Right ventricle myocardium superior (tissue), 1 donor: ENCODE measurements around the gene ADAM12. TPM values are rescaled to one million over a fixed set of nuclear protein-coding genes. Genes with fewer than 3 reads are reported as not detected.
"Not testable (repeated sequence)": the region's sequence is repeated elsewhere in the genome, so short reads cannot be mapped to it uniquely, and the experiment has no call there.

ENCODE experiments used
- ATAC-seq: fragments of 200-7000 bp; cut with Tn5 transposase; one replicate; pipeline ENCODE4 v1.9.1; 2020; ENCODE audit warnings: mild to moderate bottlenecking; ENCODE audit not compliant: poor library complexity
- DNase-seq: peaks from one replicate; pipeline ENCODE4 v3.0.0-alpha.2; 2020
- intact Hi-C: fragments of 100-400 bp; cut with DNase I; formaldehyde crosslinking; loops from one replicate; pipeline ENCODE4 v1.11.2; 2022
- total RNA-seq: library from RNA; stranded (reverse); fragmentation: NEBNext Ultra II Directional; extraction: Animal tissue kit (Norgen Biotek cat#: 25700); gene quantifications from one replicate; pipeline ENCODE4 v1.2.1, GENCODE V29; 2021
- donor health status: DM: no; HTN: yes; CAD: no; lungs with severe emphysema.

ADAM12 gene
- total RNA-seq, 1 donor from 2014 or later: 0.38 TPM

- no peak for ATAC-seq
- DNase-seq: no peak
- intact Hi-C loops: no loop called here
These were observed 7.8 kb downstream of the ADAM12 start for GRCh38 chr10:126380352-126381076.

GRCh38 chr10:126379166-126379565 is 9.1 kb downstream of the ADAM12 start:
- intact Hi-C loops, ATAC-seq, DNase-seq: not testable (repeated sequence)

- intact Hi-C loops: no loop called here
- no peak for ATAC-seq
- DNase-seq: no peak
These were observed 11.3 kb downstream of the ADAM12 start for GRCh38 chr10:126376956-126377355.

GRCh38 chr10:126375926-126376554 is 12.2 kb downstream of the ADAM12 start:
- DNase-seq (no peak), ATAC-seq (no peak)
- intact Hi-C loops: no loop called here

- ATAC-seq: no peak
- DNase-seq: no peak
- intact Hi-C loops: no loop called here
These were observed 13.0 kb downstream of the ADAM12 start for GRCh38 chr10:126375299-126375698.

- no peak for ATAC-seq
- intact Hi-C loops: no loop called here
- DNase-seq: no peak
These were observed 13.8 kb downstream of the ADAM12 start for GRCh38 chr10:126374435-126374834.

GRCh38 chr10:126373972-126374371 is 14.3 kb downstream of the ADAM12 start:
- DNase-seq (no peak), ATAC-seq (no peak)
- intact Hi-C loops: no loop called here

GRCh38 chr10:126373147-126373546 is 15.1 kb downstream of the ADAM12 start:
- DNase-seq (peak; percentile 43), ATAC-seq (no peak)
- intact Hi-C loops: no loop called here

GRCh38 chr10:126372396-126372795 is 15.9 kb downstream of the ADAM12 start:
- intact Hi-C loops: no loop called here
- ATAC-seq: no peak
- DNase-seq: no peak

GRCh38 chr10:126369125-126369710 is 19.1 kb downstream of the ADAM12 start:
- ATAC-seq (no peak), DNase-seq (no peak)
- intact Hi-C loops: no loop called here

- intact Hi-C loops: no loop called here
- ATAC-seq (no peak), DNase-seq (no peak)
These were observed 31.1 kb downstream of the ADAM12 start for GRCh38 chr10:126357169-126357568.

- no peak for DNase-seq
- intact Hi-C loops: no loop called here
- no peak for ATAC-seq
These were observed 34.6 kb downstream of the ADAM12 start for GRCh38 chr10:126353666-126354065.

GRCh38 chr10:126352453-126352852 is 35.8 kb downstream of the ADAM12 start:
- no peak for ATAC-seq
- intact Hi-C loops: no loop called here
- no peak for DNase-seq

- intact Hi-C loops: no loop called here
- ATAC-seq (no peak), DNase-seq (no peak)
These were observed 37.3 kb downstream of the ADAM12 start for GRCh38 chr10:126351021-126351420.

GRCh38 chr10:126350216-126350992 is 37.9 kb downstream of the ADAM12 start:
- DNase-seq (no peak), ATAC-seq (no peak)
- intact Hi-C loops: no loop called here

- no peak for ATAC-seq
- intact Hi-C loops: no loop called here
These were observed 38.6 kb downstream of the ADAM12 start for GRCh38 chr10:126349676-126350075.

GRCh38 chr10:126349101-126349500 is 39.2 kb downstream of the ADAM12 start:
- intact Hi-C loops: no loop called here
- DNase-seq (no peak), ATAC-seq (no peak)

More at GRCh38 chr10:126349676-126350075, 38.6 kb downstream of the ADAM12 start:
- no peak for DNase-seq

GRCh38 chr10:126343496-126343895 is 44.8 kb downstream of the ADAM12 start:
- ATAC-seq, DNase-seq: not testable (repeated sequence)

GRCh38 chr10:126342680-126343079 is 45.6 kb downstream of the ADAM12 start:
- intact Hi-C loops: no loop called here

More at GRCh38 chr10:126343496-126343895, 44.8 kb downstream of the ADAM12 start:
- intact Hi-C loops: not testable (repeated sequence)

More at GRCh38 chr10:126342680-126343079, 45.6 kb downstream of the ADAM12 start:
- DNase-seq (no peak), ATAC-seq (no peak)
